ENCODE results near the gene IL2RA. TPM values are rescaled to one million over a fixed set of nuclear protein-coding genes. Genes with fewer than 3 reads are reported as not detected.
A peak's percentile ranks its signal among the peaks of the same experiment; 100 is the strongest.
"Not testable (repeated sequence)": the region's sequence is repeated elsewhere in the genome, so short reads cannot be mapped to it uniquely, and the experiment has no call there.

The IL2RA gene
- total and polyA plus RNA-seq, 7 donors: 0.08 to 1.8 (median 0.20) TPM

- H3K4me1 ChIP-seq: no peaks in the 10 kb centered on the region
- no peaks in the 10 kb centered on the region for H3K9me3 ChIP-seq
- H3K4me3 ChIP-seq: no peak overlapping the region
- H3K27me3 ChIP-seq (ENCODE audit: insufficient read depth in 3 of 3, low read length in 2 of 3): no peaks in the 10 kb centered on the region
- no peak for DNase-seq
- intact Hi-C loops (cut with DNase I): no loop called here
- no peak overlapping the region for H3K27ac ChIP-seq
- TF ChIP-seq CTCF (IDR thresholded peaks at IDR 0.05): no peak
- H3K36me3 ChIP-seq (ENCODE audit: insufficient read depth in 1 of 2, low read depth in 1 of 2): no peaks in the 10 kb centered on the region
- peak in 1 of 4 donors; percentile 41 for ATAC-seq
- 77 to 78% (median 78%) methylated on average over 8 of the region's 8 CpGs for WGBS, 3 donors
These were observed 6.3 kb upstream of the IL2RA start for GRCh38 chr10:6068422-6068821.

DNA sequence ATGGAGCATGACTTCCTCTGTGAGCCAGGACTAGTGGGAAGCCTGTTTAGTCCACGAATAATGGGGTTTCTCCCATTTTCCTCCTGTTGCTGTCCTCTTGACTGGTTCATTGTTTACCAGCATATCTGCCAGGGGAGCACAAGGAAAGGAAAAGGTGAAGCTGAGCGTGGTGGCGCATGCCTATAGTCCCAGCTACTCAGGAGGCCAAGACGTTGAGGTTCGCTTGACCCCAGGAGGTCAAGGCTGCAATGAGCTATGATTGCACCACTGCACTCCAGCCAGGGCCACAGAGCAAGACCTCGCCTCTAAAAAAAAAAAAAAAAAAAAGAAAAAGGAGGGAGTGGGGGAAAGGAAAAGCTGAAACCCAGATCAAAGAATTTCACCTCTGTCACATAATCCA lies 5.8 kb upstream of the IL2RA start:
- no peaks in the 10 kb centered on the region for H3K4me1 ChIP-seq
- TF ChIP-seq CTCF (IDR thresholded peaks at IDR 0.05): no peak
- no peak overlapping the region for H3K4me3 ChIP-seq
- DNase-seq: no peak
- WGBS, 3 donors: 69 to 82% (median 76%) methylated on average over 6 of the region's 6 CpGs
- no peaks in the 10 kb centered on the region for H3K9me3 ChIP-seq
- intact Hi-C loops (cut with DNase I): no loop called here
- no peak for ATAC-seq
- no peak overlapping the region for H3K27ac ChIP-seq
- H3K27me3 ChIP-seq (ENCODE audit: insufficient read depth in 3 of 3, low read length in 2 of 3): no peaks in the 10 kb centered on the region
- H3K36me3 ChIP-seq (ENCODE audit: insufficient read depth in 1 of 2, low read depth in 1 of 2): no peaks in the 10 kb centered on the region

DNA sequence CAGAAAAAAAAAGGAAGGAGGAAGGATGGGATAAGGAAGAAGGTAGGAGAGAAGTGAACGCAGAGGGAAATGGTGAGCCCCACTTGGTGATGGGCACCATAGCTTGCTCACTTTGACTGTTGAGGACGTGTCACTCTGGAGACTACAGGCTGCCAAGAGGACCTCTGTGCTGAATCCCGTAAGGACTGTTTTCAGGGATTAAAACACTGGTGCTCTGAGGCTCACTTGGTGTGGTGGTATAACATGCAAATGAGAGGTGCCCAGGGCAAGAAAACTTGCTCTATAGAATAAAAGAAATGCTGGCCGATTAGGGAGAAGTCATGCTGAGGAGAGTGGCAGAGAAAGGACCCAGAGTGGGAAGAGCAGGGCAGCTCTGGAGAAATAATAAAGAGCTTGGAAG lies 5.3 kb upstream of the IL2RA start:
- ATAC-seq: no peak

GRCh38 chr10:6065835-6066234 lies 3.7 kb upstream of the IL2RA start:
- Histone ChIP-seq H3K27ac (no peak overlapping the region), H3K9me3 (no peaks in the 10 kb centered on the region), H3K36me3 (ENCODE audit: insufficient read depth in 1 of 2, low read depth in 1 of 2) (no peaks in the 10 kb centered on the region), H3K4me3 (no peak overlapping the region), H3K27me3 (ENCODE audit: insufficient read depth in 3 of 3, low read length in 2 of 3) (no peaks in the 10 kb centered on the region), H3K4me1 (no peaks in the 10 kb centered on the region)
- DNase-seq: no peak
- peak in 1 of 4 donors; percentile 56 for ATAC-seq
- WGBS, 3 donors: 72 to 75% (median 73%) methylated on average over 4 of the region's 4 CpGs
- intact Hi-C loops (cut with DNase I): no loop called here
- TF ChIP-seq CTCF (IDR thresholded peaks at IDR 0.05): no peak

More for the DNA sequence above, 5.3 kb upstream of the IL2RA start:
- H3K27ac ChIP-seq: no peak overlapping the region
- whole genome bisulfite sequencing, 3 donors: 62 to 78% (median 73%) methylated on average over 4 of the region's 4 CpGs
- no peaks in the 10 kb centered on the region for H3K36me3 ChIP-seq (ENCODE audit: insufficient read depth in 1 of 2, low read depth in 1 of 2)
- TF ChIP-seq CTCF (IDR thresholded peaks at IDR 0.05): no peak
- H3K27me3 ChIP-seq (ENCODE audit: insufficient read depth in 3 of 3, low read length in 2 of 3): no peaks in the 10 kb centered on the region
- H3K9me3 ChIP-seq: no peaks in the 10 kb centered on the region
- no peak for DNase-seq
- no peak overlapping the region for H3K4me3 ChIP-seq
- intact Hi-C loops (cut with DNase I): no loop called here
- H3K4me1 ChIP-seq: no peaks in the 10 kb centered on the region

- WGBS, 3 donors: 91 to 92% (median 91%) methylated on average over 3 of the region's 3 CpGs
- no peaks in the 10 kb centered on the region for H3K4me1 ChIP-seq
- H3K4me3 ChIP-seq: no peak overlapping the region
- H3K9me3 ChIP-seq: no peaks in the 10 kb centered on the region
- DNase-seq (no peak), ATAC-seq (no peak)
- intact Hi-C loops (cut with DNase I): no loop called here
- H3K27ac ChIP-seq: no peak overlapping the region
- H3K27me3 ChIP-seq (ENCODE audit: insufficient read depth in 3 of 3, low read length in 2 of 3): no peaks in the 10 kb centered on the region
- TF ChIP-seq CTCF (IDR thresholded peaks at IDR 0.05): no peak
- no peaks in the 10 kb centered on the region for H3K36me3 ChIP-seq (ENCODE audit: insufficient read depth in 1 of 2, low read depth in 1 of 2)
These were observed 3.2 kb upstream of the IL2RA start for GRCh38 chr10:6065406-6065805.

DNA sequence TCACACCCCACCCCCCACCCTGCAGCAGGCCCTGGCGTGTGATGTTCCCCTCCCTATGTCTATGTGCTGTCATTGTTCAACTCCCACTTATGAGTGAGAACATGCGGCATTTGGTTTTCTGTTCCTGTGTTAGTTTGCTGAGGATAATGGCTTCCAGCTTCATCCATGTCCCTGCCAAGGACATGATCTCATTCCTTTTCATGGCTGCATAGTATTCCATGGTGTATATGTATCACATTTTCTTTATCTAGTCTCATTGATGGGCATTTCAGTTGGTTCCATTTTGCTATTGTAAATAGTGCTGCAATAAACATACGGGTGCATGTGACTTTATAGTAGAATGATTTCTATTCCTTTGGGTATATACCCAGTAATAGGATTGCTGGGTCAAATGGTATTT lies 2.6 kb upstream of the IL2RA start:
- H3K27me3 ChIP-seq (ENCODE audit: insufficient read depth in 3 of 3, low read length in 2 of 3); DNase-seq; ATAC-seq; H3K36me3 ChIP-seq (ENCODE audit: insufficient read depth in 1 of 2, low read depth in 1 of 2); H3K4me1 ChIP-seq; H3K27ac ChIP-seq; H3K9me3 ChIP-seq; intact Hi-C loops (cut with DNase I); H3K4me3 ChIP-seq: not testable (repeated sequence)
- 93 to 94% (median 93%) methylated on average over 3 of the region's 3 CpGs for WGBS, 3 donors

Data from psoas muscle (tissue), 8 donors.